ENCODE results near the gene PSPC1. TPM values are rescaled to one million over a fixed set of nuclear protein-coding genes. Genes with fewer than 3 reads are reported as not detected.

The PSPC1 gene
- total RNA-seq, 4 donors from 2014 or later, result 61.0 to 108 (median 82.0) TPM

DNA sequence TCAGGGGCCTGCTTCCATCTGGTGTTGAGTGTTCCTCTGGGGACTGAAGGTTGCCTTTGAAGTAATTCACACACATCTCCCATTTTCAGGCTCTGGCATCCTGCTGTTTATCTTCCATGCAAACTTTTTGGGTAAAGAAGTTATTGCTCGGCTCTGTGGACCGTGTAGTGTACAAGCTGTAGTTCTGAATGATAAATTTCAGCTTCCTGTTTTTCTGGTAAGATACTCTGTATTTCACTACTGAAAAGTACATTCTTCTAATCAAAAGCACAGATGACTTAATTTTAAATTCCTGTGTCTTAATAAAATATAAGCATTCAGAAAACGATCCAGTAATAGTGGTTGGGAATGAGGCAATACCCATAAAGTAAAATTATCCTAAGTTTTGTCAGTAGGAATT is 112.6 kb downstream of the PSPC1 start:
- no peak for TF ChIP-seq EP300 (IDR thresholded peaks at IDR 0.05)
- TF ChIP-seq, protein P1, sequence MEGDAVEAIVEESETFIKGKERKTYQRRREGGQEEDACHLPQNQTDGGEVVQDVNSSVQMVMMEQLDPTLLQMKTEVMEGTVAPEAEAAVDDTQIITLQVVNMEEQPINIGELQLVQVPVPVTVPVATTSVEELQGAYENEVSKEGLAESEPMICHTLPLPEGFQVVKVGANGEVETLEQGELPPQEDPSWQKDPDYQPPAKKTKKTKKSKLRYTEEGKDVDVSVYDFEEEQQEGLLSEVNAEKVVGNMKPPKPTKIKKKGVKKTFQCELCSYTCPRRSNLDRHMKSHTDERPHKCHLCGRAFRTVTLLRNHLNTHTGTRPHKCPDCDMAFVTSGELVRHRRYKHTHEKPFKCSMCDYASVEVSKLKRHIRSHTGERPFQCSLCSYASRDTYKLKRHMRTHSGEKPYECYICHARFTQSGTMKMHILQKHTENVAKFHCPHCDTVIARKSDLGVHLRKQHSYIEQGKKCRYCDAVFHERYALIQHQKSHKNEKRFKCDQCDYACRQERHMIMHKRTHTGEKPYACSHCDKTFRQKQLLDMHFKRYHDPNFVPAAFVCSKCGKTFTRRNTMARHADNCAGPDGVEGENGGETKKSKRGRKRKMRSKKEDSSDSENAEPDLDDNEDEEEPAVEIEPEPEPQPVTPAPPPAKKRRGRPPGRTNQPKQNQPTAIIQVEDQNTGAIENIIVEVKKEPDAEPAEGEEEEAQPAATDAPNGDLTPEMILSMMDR (IDR thresholded peaks at IDR 0.05), result no peak
- WGBS, 2 donors, result 46 to 62% methylated on average over 3 of the region's 3 CpGs
- H3K9me3 ChIP-seq, result no peaks in the 10 kb centered on the region
- no peaks in the 10 kb centered on the region for H3K27me3 ChIP-seq
- H3K4me1 ChIP-seq, result peaks cover 0 to 8% (median 0%) of the 10 kb centered on the region in 4 donors
- no peak overlapping the region for H3K4me3 ChIP-seq
- peaks cover 8 to 98% (median 41%) of the 10 kb centered on the region in 3 donors for H3K36me3 ChIP-seq
- no peak overlapping the region for H3K27ac ChIP-seq
- DNase-seq (ENCODE audit: low spot score in 2 of 2), result no peak

DNA sequence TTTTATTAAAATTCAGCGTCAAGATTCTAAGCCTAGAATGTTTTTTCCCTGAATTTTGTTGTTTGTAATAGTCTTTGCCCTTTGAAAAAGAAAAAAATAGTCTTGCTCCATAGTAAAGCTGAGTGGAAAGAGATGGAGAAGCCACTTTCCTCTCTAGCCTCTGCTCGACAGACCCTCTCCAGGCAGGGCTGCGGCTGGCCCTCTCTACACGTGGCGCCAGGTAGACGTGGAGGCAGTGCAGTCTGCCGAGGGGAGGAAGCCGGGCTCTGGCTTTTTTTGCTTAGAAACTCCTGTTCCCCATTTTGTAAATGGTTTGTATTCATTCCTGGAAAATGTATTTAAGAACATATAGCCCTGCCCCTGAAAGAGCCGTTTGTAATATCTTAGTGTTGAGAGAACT is 114.0 kb downstream of the PSPC1 start:
- WGBS, 2 donors, result 89 to 91% methylated on average over 9 of the region's 9 CpGs
- Histone ChIP-seq H3K27ac (no peak overlapping the region), H3K4me3 (no peak overlapping the region), H3K4me1 (peaks cover 0 to 7% (median 0%) of the 10 kb centered on the region in 4 donors), H3K36me3 (peaks cover 2 to 98% (median 46%) of the 10 kb centered on the region in 3 donors), H3K9me3 (no peaks in the 10 kb centered on the region), H3K27me3 (no peaks in the 10 kb centered on the region)
- DNase-seq (ENCODE audit: low spot score in 2 of 2), result no peak
- no peak for TF ChIP-seq POLR2A (IDR thresholded peaks at IDR 0.05)
- no peak for TF ChIP-seq EP300 (IDR thresholded peaks at IDR 0.05)
- TF ChIP-seq, protein P1 (IDR thresholded peaks at IDR 0.05), result no peak

DNA sequence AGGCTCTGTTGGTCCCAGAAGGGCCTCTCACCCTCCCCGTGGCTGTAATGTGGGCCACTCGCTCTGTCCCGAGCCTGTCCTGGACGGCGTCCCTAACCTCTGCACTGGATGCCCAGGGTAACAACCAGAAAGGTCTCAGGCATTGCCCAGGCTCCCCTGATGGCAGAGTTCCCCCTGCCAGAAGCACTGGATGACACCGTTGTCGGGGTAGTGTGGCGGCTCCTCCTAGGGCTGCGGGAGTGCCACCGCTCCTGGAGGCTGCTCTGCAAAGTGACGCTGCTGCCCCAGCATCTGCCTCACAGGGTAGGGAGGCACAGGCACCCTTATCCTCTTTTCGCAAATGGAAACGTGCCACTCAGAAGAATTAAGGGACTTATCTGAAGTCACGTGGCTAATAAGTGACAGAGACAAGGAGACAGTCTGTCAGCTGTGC is 117.3 kb downstream of the PSPC1 start:
- Histone ChIP-seq H3K36me3 (peaks cover 2 to 100% (median 58%) of the 10 kb centered on the region in 3 donors), H3K9me3 (no peaks in the 10 kb centered on the region), H3K4me3 (no peak overlapping the region), H3K4me1 (no peaks in the 10 kb centered on the region), H3K27me3 (no peaks in the 10 kb centered on the region), H3K27ac (no peak overlapping the region)
- no peak for DNase-seq (ENCODE audit: low spot score in 2 of 2)
- no peak for TF ChIP-seq EP300 (IDR thresholded peaks at IDR 0.05)
- no peak for TF ChIP-seq POLR2A (IDR thresholded peaks at IDR 0.05)
- TF ChIP-seq, protein P1 (IDR thresholded peaks at IDR 0.05), result no peak
- WGBS, 2 donors, result 79 to 85% methylated on average over 13 to 14 of the region's 14 CpGs

DNA sequence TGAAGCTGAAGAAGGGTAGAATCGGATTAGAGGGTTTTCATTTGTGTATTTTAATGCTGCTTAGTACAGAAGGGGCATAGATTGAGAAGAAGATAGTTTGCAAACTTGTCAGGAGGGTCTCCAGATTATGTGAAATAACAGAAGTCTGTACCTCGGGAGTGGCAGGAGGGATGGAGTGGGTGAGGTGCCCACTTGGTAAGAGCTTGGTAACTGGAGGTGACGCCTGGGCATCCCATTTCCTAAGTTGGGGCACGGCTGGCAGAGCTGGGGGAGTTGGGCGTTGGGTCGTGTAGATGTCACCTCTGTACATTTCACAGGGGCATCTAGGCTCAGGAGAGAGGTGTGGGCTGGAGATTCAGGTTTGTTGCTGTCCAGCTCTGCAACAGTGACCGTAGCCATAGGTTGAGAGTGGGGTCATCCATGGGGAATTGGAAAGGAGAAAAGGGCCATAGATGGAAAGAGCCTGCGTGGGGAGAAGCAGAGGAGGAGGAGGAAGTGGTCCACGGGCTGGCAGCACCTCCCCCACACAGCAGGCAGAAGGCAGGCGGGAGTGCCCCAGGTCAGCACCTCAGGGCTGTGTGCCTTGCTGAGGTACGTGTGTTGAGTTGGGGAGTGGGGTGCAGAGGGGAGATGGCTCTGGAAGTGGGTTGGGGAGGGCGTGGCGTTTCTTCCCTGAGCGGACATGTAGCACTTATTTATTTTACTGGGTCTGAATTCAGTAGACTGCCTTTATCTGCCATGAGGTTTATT is 118.1 kb downstream of the PSPC1 start:
- Histone ChIP-seq H3K36me3 (peaks cover 2 to 98% (median 51%) of the 10 kb centered on the region in 3 donors), H3K27me3 (no peaks in the 10 kb centered on the region), H3K27ac (no peak overlapping the region), H3K4me1 (no peaks in the 10 kb centered on the region), H3K9me3 (no peaks in the 10 kb centered on the region), H3K4me3 (no peak overlapping the region)
- no peak for DNase-seq (ENCODE audit: low spot score in 2 of 2)
- TF ChIP-seq, protein P1 (IDR thresholded peaks at IDR 0.05), result no peak
- TF ChIP-seq EP300 (IDR thresholded peaks at IDR 0.05) (no peak), POLR2A (IDR thresholded peaks at IDR 0.05) (no peak)
- WGBS, 2 donors, result 80 to 83% methylated on average over 14 of the region's 14 CpGs

DNA sequence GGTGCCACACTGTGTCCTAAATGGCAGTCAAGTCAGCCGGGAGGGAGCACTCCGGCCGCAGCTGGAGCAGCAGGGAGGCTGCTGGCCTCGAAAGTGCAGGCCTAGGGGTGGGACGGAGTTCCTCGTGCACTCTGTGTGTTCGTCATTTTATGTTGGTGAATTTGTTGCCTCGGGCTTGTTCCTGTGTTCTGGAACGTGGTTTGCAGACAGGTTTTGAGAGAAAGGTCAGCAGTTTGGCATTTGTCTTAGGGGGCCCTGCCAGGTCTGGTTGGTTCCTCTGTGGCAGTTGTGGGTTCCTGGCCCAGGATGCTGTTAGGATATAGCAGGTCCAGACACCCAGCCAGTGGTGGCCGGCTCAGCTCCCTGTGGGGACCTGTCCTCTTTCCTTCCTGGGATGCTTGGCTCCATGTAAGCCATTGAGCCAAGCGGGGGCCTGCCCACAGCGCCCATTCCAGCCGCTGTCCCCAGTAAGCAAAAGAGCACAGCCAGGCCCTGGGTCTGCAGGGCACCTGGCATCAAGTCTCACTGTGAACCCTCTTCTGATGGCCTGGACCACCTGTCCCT is 119.2 kb downstream of the PSPC1 start:
- Histone ChIP-seq H3K27me3 (no peaks in the 10 kb centered on the region), H3K4me3 (no peak overlapping the region), H3K27ac (no peak overlapping the region), H3K36me3 (peaks cover 0 to 98% (median 41%) of the 10 kb centered on the region in 3 donors), H3K9me3 (no peaks in the 10 kb centered on the region), H3K4me1 (no peaks in the 10 kb centered on the region)
- WGBS, 2 donors, result 82 to 91% methylated on average over 12 of the region's 13 CpGs
- TF ChIP-seq POLR2A (IDR thresholded peaks at IDR 0.05) (no peak), EP300 (IDR thresholded peaks at IDR 0.05) (no peak)
- TF ChIP-seq, protein P1 (IDR thresholded peaks at IDR 0.05), result no peak
- no peak for DNase-seq (ENCODE audit: low spot score in 2 of 2)

All from tibial nerve (tissue), 4 donors.